HG03520 (cell line): ENCODE results near the gene SIRT4.
"Not testable (repeated sequence)": the region's sequence is repeated elsewhere in the genome, so short reads cannot be mapped to it uniquely, and the experiment has no call there.

Source experiments
- ATAC-seq: cut with Tn5 transposase; IDR thresholded peaks from one replicate; pipeline ENCODE4 v1.9.1; 2021; ENCODE audit warnings: mild to moderate bottlenecking, moderate library complexity; ENCODE audit not compliant: unreplicated experiment

SIRT4 gene

DNA sequence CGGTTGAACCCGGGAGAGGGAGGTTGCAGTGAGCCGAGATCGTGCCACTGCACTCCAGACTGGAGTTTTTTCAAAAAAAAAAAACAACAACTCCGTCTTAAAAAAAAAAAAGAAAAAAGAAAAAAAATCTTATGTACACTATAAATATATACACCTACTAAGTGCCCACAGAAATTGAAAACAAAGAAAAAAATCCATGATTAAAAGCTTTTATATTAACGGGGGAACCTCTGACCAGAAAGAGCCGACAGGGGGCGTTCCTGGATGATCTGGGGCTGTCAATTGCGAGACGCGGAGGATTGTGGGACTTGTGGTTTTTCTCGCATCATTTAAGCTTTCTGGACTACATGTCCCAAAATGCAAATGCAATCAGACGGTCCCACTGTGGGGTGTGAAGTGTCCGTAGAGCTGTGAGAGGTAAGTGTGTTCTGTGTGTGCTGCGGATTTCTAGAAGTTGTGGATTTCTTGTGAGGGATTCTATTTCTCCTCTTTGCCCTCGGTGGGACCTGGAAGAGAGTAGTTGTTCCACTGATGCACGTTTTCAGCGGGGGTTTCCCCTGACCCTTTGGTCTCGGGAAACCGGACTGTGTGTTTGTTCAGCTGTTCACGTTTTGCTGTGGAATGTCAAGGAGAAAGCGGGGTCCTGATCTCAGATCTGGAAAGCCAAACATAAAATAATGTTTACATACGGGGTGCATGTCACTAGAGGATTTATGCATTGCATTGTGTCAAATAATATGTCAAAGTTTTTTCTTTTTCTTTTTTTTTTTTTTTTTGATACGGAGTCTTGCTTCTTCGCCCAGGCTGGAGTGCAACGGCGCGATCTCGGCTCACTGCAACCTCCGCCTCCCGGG is at the start of gene SIRT4:
SIRT4 (plus strand) TSS at position 360 of the 854 bp plus-strand sequence. CDS start 1,241 bp downstream, outside the sequence.
- ATAC-seq = peak; percentile 89

DNA sequence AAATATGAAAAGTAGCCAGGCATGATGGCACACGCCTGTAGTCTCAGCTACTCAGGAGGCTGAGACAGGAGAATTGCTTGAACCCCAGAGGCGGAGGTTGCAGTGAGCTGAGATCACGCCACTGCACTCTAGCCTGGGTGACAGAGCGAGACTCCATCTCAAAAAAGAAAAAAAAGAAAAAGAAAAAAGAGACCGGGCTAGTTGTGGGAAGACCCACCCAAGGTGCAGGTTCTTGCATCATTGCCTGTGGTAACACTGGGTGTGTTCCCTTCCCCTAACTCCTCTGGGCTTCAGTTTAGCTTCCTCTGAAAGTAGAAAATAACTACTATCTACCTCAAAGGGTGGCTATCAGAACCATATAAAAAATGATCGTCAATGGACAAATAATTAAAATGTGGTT is 48.8 kb upstream of the SIRT4 start:
- ATAC-seq = not testable (repeated sequence)

GRCh38 chr12:120254809-120255208 is 47.3 kb upstream of the SIRT4 start:
- no peak for ATAC-seq

DNA sequence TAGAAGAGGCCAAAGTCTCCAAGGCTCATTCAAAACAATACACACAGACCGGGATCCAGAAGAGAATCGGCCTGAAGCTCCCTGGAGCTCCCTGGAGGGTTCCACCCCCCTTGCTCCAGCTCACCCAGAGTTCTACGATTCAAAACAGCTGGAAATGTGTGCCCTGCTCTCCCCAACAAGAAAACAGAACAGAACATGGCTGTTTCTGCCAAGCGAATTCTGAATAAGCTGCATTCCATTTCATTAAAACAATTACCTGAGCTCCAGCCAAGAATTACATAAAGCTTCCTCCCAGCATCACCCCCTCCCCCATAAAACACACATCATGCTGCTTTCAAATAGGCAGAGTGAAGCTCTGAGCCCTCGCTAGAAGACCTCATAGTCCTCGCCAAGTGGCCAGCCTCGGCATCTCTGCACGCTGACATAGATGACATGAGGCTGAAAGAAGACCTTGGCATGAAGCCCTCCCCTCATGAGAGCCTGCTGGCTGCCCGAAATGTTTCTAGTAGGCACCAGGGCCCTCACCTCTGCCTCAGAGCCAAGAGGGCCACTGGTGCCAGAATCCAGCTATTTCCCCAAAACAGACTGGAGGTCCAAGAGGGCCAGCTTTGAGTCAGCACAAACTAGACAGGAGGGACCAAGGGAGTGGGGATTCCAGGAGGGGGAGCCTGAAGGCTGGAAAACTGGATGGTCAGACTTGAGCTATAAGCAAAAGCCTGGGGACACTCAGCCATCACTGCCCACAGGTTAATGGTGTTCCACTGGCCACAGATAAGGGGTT is 44.9 kb upstream of the SIRT4 start:
- no peak for ATAC-seq

GRCh38 chr12:120258323-120258896 is 43.7 kb upstream of the SIRT4 start:
- ATAC-seq = no peak

DNA sequence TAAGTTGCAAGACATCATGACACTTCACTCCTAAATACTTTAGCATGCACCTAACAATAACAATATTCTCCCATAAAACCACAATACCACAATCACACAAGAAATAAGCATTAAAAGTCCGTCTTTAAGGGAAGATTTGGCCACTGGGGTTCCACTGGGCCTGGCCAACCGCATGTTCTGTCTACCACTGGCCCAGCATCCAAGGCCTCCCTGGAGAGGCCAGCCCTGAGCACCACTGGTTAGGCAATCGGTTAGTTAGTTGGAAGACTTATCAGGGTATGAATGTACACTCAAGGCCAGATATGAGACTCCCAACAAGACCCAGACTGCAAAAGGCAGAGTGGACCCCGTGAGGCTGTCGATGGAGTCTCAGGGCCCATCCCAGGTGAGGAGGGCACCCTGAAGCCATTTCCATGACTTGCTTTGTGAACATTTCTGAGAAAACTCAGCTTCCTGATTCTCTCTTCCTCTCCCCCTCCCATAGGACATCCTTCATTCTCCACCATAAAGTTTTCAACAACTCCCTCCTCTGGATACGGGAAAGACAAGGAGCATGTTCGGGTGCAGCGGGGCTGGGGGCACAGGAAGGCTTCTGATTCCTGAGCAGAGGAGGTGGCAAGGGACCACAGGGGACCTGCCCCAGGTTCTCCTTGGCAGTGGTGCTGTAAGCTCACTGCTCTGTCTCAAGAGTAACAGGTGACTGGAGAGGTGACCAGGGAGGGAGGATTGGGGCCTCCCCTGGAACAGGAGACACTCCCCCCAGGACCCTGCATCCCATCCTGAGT is 42.5 kb upstream of the SIRT4 start:
- ATAC-seq = no peak

- ATAC-seq = no peak
These were observed 41.5 kb upstream of the SIRT4 start for GRCh38 chr12:120260607-120261006.

- ATAC-seq = no peak
These were observed 39.9 kb upstream of the SIRT4 start for GRCh38 chr12:120261951-120262851.

- ATAC-seq = no peak
These were observed 39.0 kb upstream of the SIRT4 start for GRCh38 chr12:120262852-120263747.

DNA sequence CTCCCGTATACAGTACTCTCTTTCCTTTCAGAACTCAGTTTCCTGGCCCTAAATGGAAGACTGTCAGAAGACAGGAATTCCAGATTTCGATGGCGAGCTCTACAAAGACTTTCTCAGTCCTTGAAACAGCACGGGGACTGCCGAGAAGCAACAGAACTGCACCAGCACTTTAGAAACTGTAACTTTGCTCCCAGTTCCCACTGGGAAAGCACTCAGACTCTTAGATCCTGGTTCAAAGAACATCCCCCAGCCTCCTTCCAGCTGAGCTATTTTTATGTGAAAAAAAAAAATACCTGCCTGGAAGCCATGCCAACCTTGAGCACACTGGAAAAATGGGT is 38.4 kb upstream of the SIRT4 start:
- no peak for ATAC-seq

DNA sequence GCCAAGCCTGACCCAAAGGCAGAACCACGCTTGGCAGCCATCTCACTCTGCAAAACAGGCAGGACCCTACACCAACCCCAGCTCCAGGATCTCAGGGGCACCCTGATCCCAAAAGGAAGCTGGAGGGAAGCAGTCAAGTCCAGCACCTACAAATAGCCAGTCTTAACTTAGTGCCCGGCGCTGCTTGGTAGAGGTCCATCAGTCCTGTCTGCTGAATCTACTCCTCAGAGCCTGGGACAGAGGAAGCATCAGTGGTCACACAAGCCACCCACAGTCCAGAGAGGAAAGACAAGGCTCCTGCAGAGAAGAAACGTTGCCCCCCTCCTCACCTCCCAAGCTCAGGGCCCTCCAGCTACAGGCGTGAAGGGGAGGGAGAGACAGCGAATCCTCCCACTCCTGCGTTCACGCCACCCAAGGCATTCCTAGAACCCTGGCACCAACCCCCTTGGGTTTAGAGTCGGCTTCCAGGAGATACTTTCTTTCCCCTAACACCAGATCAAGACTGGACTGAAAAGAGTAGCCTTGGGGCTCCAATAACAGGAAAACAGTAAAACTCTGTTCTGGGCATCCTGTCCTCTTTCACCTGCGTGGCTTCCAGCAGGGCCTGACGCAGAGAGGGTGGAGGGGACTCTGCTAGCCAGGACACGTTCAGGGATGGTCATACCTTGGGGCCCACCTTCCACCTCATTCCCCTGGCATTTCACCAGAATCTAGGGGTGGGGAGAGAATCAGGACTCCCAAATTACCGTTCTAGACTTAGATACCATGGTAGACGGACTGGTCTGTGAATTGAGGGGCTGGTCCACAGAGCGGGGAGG is 37.8 kb upstream of the SIRT4 start:
- ATAC-seq = no peak

DNA sequence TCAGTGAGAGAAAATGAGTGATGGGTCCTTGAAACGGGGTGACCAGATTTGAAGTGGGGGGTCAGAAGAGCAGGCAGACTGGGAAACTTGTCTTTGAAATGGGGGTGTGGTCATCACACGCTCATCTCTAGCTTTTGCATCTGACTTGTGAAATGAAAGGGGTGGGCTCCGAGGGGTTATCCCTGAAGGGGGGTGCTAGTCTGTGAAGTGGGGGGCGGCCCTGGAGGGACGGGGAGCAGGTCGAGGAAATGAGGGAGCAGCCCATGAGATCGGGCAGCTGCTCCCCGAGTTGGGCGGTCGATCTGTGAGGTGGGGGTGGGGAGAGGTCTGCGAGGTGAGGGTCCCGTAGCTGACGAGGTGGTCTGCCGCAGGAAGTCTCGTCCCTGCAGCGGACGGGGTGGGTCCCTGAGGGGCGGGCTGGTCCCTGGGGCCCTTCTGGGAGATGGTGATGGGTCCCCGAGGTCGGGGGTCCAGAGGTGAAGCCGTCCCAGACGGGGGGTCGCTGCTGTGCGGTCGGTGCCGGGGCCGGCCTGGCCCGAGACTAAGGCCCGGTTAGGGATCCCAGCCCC is 37.1 kb upstream of the SIRT4 start:
- ATAC-seq = no peak

DNA sequence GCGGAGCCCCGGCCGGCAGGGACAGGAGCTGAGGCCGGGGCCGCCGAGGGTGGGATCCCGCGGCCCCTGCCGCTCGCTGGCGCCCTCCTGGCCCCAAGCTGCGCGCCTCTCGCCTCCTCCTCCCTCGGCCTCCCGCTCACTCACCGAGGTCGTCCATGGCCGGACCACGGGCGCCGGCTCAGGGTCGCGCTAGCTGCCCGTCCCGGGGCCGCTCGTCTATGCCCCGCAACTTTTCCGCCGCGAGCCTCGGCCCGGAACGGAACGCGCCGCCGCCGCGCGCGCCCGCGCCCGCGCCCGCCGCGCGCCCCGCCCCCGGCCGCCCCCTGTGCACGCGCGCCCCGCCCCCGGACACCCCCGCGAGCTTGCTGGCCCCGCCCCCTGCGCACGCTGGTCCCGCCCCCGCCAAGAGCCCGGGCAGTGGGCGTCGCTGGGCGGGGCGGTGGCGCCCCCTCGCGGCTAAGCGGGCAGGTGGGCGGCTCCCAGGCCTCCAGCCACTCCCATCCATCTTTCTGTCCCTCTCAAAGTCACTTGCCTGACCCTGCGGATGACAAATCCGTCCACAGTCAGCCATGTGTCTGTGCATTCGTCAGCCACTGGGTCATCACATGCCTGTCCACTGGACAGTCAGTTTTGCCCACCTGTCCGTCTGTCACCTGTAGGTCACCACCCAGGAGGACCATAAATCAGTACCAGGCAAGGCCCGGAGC is 36.5 kb upstream of the SIRT4 start, which contains the start of gene PXN:
PXN (minus strand) TSS at position 258 of the 707 bp plus-strand sequence; CDS start at position 157, 101 bp downstream.
- peak; percentile 35 for ATAC-seq

DNA sequence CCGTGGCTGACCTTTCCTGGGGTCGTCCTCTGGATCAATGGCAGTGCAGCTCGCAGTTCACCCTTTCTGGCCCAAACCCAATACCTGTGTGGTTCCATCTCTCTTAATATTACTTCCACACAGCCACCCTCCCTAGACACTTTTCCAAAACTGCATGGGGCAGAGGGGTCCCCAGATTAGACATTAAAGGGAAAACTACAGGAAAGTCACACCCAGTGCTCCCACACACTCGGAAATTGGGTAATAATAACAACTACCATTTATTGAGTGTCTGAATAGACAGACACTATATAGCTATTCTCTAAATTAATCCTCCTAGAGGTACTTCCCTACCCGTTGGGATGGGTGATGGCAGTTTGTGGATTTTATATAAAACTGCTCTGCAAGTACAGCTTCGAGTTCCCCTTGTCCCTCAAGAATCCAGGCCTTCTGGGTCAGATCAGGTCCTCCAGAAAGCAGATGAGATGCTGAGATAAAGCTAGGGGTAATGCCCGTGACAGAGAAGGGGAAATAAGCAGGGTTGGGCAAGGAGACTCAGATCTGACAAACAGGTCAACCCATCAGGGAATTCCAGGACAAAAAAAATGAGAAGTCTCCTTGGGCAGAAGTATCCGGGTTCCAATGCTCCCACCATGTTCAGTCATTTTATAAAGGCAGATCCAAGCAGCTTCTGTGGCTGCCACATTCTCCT is 35.8 kb upstream of the SIRT4 start:
- ATAC-seq = no peak

DNA sequence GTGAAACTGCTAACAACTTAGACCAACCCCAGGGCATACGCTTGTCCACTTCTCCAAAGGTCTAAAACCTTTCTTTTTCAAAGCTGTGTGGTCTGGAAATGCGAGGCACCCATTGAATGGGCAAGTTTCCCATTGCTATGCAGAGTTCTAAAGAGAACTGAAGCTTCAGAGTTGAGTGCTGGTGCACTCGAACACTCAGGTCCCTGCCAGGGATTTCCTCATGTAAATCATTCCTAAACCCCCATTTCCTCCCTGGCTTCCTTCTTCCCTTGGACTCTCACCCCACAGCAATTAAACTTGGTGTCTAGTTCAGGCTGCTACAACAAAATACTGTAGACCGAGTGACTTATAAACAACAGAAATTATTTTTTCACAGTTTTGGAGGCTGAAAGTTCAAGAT is 34.4 kb upstream of the SIRT4 start:
- no peak for ATAC-seq

DNA sequence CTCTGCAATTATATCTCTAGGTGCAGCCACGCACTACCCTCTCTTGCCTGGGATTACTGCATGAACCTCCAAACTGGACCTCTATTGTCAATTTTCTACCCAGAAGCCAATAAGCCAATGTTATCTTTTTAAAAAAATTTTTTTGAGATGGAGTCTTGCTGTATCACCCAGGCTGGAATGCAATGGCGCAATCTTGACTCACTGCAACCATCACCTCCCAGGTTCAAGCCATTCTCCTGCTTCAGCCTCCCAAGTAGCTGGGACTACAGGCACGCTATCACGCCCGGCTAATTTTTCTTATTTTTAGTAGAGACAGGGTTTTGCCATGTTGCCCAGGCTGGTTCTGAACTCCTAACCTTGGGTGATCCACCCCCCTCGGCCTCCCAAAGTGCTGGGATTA is 25.4 kb upstream of the SIRT4 start:
- ATAC-seq = no peak
